PFSK-1 (cell line): ENCODE results near the gene TPRKB.

Experiments used
- FOXP2 ChIP-seq: optimal IDR thresholded peaks from 2 replicates; pipeline ENCODE3; 2011; ENCODE audit warnings: borderline replicate concordance, control low read depth, inconsistent platforms; ENCODE audit not compliant: insufficient read depth; ENCODE audit errors: extremely low read length, extremely low read depth
- POLR2AphosphoS5 ChIP-seq: IDR thresholded peaks from 2 replicates; pipeline ENCODE4 v1.6.1; 2012; ENCODE audit warnings: low read depth, mild to moderate bottlenecking, control low read depth, low read length, moderate library complexity
- REST ChIP-seq, 2 experiments: IDR thresholded peaks; 2 replicates each; pipeline versions ENCODE4 v1.6.1 to v1.8.0; 2011 to 2012; ENCODE audit warnings: low read depth in 2 of 2, low read length in 2 of 2, control low read depth in 1 of 2, inconsistent platforms in 1 of 2, mild to moderate bottlenecking in 1 of 2, moderate library complexity in 1 of 2; ENCODE audit not compliant: insufficient read depth in 1 of 2
- SIN3A ChIP-seq: IDR thresholded peaks from 2 replicates; pipeline ENCODE4 v1.6.1; 2012; ENCODE audit warnings: mild to moderate bottlenecking, low read length, moderate library complexity, borderline replicate concordance; ENCODE audit not compliant: insufficient read depth
- TAF1 ChIP-seq: IDR thresholded peaks from 2 replicates; pipeline ENCODE4 v1.6.1; 2012; ENCODE audit warnings: low read length, control low read depth, borderline replicate concordance; ENCODE audit not compliant: insufficient read depth

Gene TPRKB

GRCh38 chr2:73772819-73773218 lies 35.7 kb upstream of the TPRKB start:
- TF ChIP-seq TAF1, result no peak
- TF ChIP-seq POLR2AphosphoS5, result no peak
- no peak for TF ChIP-seq FOXP2
- no peak for TF ChIP-seq SIN3A
- no peak for TF ChIP-seq REST (IDR thresholded peaks at IDR 0.05; ENCODE audit: insufficient read depth in 1 of 2, low read depth in 2 of 2, low read length in 2 of 2)

GRCh38 chr2:73770725-73771124 lies 33.6 kb upstream of the TPRKB start:
- TF ChIP-seq POLR2AphosphoS5, result no peak
- no peak for TF ChIP-seq SIN3A
- TF ChIP-seq TAF1, result no peak
- TF ChIP-seq FOXP2, result no peak
- no peak for TF ChIP-seq REST (IDR thresholded peaks at IDR 0.05; ENCODE audit: insufficient read depth in 1 of 2, low read depth in 2 of 2, low read length in 2 of 2)

- no peak for TF ChIP-seq REST (IDR thresholded peaks at IDR 0.05; ENCODE audit: insufficient read depth in 1 of 2, low read depth in 2 of 2, low read length in 2 of 2)
- TF ChIP-seq TAF1, result no peak
- no peak for TF ChIP-seq POLR2AphosphoS5
- TF ChIP-seq SIN3A, result no peak
- no peak for TF ChIP-seq FOXP2
Measured at GRCh38 chr2:73766994-73767393, 29.8 kb upstream of the TPRKB start.

- TF ChIP-seq TAF1 (no peak), SIN3A (no peak), FOXP2 (no peak), REST (IDR thresholded peaks at IDR 0.05; ENCODE audit: insufficient read depth in 1 of 2, low read depth in 2 of 2, low read length in 2 of 2) (no peak), POLR2AphosphoS5 (no peak)
Measured at GRCh38 chr2:73766349-73766748, 29.2 kb upstream of the TPRKB start.

GRCh38 chr2:73764945-73765344 lies 27.8 kb upstream of the TPRKB start:
- no peak for TF ChIP-seq REST (IDR thresholded peaks at IDR 0.05; ENCODE audit: insufficient read depth in 1 of 2, low read depth in 2 of 2, low read length in 2 of 2)
- no peak for TF ChIP-seq TAF1
- TF ChIP-seq SIN3A, result no peak
- no peak for TF ChIP-seq FOXP2
- no peak for TF ChIP-seq POLR2AphosphoS5
